Measurements from ENCODE around the gene GRIP1.

DNA sequence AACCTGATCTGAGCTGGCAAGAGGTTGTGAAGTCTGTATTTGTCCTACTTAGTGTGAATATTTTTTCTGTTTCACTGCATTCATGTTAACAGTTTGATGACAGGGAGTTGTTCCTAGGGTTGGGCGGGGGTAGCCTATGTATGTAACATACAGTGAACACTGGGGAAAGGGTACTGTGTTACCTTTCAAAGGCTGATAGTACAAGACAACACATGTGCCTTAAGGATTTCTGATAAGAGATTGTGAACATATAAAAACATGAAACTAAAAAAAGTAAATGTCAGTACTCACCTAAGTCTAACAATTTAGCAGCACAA, 30.5 kb upstream of the GRIP1 start:
- TF ChIP-seq EP300 (IDR thresholded peaks at IDR 0.05; ENCODE audit: borderline replicate concordance) (no peak), CEBPB (IDR thresholded peaks at IDR 0.05) (no peak), TEAD4 (IDR thresholded peaks at IDR 0.05) (no peak), FOXM1 (IDR thresholded peaks at IDR 0.05; ENCODE audit: borderline replicate concordance, low read depth) (no peak), TAF1 (IDR thresholded peaks at IDR 0.05; ENCODE audit: low read depth) (no peak), TCF12 (IDR thresholded peaks at IDR 0.05; ENCODE audit: low read depth) (no peak)
- TF ChIP-seq, protein P1, sequence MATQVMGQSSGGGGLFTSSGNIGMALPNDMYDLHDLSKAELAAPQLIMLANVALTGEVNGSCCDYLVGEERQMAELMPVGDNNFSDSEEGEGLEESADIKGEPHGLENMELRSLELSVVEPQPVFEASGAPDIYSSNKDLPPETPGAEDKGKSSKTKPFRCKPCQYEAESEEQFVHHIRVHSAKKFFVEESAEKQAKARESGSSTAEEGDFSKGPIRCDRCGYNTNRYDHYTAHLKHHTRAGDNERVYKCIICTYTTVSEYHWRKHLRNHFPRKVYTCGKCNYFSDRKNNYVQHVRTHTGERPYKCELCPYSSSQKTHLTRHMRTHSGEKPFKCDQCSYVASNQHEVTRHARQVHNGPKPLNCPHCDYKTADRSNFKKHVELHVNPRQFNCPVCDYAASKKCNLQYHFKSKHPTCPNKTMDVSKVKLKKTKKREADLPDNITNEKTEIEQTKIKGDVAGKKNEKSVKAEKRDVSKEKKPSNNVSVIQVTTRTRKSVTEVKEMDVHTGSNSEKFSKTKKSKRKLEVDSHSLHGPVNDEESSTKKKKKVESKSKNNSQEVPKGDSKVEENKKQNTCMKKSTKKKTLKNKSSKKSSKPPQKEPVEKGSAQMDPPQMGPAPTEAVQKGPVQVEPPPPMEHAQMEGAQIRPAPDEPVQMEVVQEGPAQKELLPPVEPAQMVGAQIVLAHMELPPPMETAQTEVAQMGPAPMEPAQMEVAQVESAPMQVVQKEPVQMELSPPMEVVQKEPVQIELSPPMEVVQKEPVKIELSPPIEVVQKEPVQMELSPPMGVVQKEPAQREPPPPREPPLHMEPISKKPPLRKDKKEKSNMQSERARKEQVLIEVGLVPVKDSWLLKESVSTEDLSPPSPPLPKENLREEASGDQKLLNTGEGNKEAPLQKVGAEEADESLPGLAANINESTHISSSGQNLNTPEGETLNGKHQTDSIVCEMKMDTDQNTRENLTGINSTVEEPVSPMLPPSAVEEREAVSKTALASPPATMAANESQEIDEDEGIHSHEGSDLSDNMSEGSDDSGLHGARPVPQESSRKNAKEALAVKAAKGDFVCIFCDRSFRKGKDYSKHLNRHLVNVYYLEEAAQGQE (IDR thresholded peaks at IDR 0.05; ENCODE audit: low read depth) = no peak
- TF ChIP-seq, protein P2, sequence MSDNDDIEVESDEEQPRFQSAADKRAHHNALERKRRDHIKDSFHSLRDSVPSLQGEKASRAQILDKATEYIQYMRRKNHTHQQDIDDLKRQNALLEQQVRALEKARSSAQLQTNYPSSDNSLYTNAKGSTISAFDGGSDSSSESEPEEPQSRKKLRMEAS (IDR thresholded peaks at IDR 0.05) = no peak
